GM10248 (cell line): ENCODE results near the gene FNBP1L.

Source experiments
- CTCF ChIA-PET: fragments of 300-600 bp; sonication (Branson Sonifier 250); formaldehyde crosslinking; extraction: SDS; loops from one replicate; lab custom pipeline; 2021; ENCODE audit warnings: antibody characterized with exemption; lab: Yijun Ruan, JAX
- POLR2A ChIA-PET: fragments of 350-650 bp; sonication (Branson Sonifier 250); formaldehyde crosslinking; extraction: SDS; loops from one replicate; lab custom pipeline; 2020; ENCODE audit warnings: antibody characterized with exemption; lab: Yijun Ruan, JAX
- DNase-seq: peaks from one replicate; pipeline ENCODE4 v3.0.0; 2012; ENCODE audit errors: extremely low spot score
- TF ChIP-seq, protein P1 (sequence below): IDR thresholded peaks from 2 replicates; pipeline ENCODE4 v1.5.1; 2012; ENCODE audit warnings: mild to moderate bottlenecking, low read depth; ENCODE audit errors: extremely low read depth, missing control alignments, control extremely low read depth

Gene FNBP1L

DNA sequence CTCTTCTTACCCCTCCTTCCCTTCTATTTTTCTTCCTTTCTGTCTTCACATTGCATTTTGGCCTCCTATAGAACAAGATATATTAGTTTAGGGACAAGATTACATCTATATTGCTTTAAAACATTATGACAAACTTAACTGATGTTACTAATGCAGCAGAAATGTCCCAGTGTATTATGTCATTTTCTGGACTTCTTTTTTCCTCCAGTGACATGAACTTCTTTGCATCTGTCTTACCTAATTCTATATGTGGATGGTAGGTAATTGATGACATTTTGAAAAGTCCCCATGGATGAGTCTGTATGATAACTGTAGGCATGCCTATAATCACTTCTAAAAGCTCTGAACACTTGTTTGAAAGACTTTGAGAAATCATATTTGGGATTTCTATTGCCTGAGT, 89.5 kb downstream of the FNBP1L start:
- TF ChIP-seq, protein P1, sequence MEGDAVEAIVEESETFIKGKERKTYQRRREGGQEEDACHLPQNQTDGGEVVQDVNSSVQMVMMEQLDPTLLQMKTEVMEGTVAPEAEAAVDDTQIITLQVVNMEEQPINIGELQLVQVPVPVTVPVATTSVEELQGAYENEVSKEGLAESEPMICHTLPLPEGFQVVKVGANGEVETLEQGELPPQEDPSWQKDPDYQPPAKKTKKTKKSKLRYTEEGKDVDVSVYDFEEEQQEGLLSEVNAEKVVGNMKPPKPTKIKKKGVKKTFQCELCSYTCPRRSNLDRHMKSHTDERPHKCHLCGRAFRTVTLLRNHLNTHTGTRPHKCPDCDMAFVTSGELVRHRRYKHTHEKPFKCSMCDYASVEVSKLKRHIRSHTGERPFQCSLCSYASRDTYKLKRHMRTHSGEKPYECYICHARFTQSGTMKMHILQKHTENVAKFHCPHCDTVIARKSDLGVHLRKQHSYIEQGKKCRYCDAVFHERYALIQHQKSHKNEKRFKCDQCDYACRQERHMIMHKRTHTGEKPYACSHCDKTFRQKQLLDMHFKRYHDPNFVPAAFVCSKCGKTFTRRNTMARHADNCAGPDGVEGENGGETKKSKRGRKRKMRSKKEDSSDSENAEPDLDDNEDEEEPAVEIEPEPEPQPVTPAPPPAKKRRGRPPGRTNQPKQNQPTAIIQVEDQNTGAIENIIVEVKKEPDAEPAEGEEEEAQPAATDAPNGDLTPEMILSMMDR: no peak
- DNase-seq: no peak
- POLR2A ChIA-PET: no interaction called here
- CTCF ChIA-PET: no interaction called here

DNA sequence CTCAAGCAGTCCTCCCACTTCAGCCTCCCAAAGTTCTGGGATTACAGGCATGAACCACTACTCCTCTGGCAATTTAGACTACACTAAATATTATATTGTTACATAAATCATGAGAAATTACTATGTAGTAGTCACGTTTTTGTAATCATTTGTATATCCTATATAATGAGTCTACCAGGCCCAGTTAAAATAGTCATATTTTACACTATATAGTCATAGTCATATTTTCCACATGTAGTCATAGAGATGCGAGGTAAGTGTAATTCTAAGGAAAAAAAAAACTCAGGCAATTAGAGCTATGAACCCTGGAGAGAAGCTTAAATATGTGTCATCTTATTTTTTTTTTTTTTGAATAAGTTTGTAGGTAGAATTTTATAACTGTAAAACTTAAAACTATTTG, 90.0 kb downstream of the FNBP1L start:
- ChIA-PET POLR2A (no interaction called here), CTCF (no interaction called here)
- DNase-seq: no peak
- TF ChIP-seq, protein P1: no peak

DNA sequence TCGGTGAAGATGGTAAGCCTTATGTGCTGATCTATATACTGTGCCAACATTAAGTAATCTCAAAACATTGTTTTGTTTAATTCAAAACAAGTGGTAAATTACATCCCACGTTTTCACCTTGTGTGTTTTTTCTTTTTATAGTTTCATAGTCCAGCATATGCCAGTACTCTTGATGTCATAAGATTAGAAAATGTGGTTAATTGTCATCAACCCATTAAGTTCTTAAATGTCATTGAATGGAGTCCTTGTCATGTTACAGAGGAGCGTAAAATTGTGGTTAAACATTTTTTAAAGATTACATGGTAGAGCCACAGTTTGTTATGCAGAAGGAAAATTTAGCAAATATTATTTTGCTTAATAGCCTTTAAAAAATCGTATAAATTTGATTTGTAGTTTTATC, 93.1 kb downstream of the FNBP1L start:
- CTCF ChIA-PET: no interaction called here
- DNase-seq: no peak
- POLR2A ChIA-PET: no interaction called here
- TF ChIP-seq, protein P1: no peak

DNA sequence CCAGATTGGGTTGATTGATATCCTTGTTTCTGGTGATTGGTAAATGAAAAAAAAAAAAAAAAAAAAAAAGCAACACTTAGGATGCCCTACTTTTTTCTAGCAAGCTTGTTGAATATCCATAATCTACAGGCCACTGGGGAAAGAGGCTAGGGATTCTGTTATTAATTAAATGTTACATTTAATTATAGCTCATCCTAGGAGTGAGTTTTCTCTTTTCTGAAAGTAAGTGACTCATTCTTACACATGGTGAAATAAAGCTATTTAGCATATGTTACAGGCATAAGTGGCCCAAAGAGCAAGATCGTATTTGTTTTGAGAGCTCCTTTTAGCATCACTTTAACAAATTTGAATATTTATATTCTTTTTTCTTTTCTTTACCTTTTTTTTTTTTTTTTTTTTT, 94.5 kb downstream of the FNBP1L start:
- CTCF ChIA-PET: interaction anchor here (1.1 kb wide), 1 partner anchor 13 kb away, joined by 4 read pairs; no protein-coding TSS in a partner anchor
- POLR2A ChIA-PET: no interaction called here

DNA sequence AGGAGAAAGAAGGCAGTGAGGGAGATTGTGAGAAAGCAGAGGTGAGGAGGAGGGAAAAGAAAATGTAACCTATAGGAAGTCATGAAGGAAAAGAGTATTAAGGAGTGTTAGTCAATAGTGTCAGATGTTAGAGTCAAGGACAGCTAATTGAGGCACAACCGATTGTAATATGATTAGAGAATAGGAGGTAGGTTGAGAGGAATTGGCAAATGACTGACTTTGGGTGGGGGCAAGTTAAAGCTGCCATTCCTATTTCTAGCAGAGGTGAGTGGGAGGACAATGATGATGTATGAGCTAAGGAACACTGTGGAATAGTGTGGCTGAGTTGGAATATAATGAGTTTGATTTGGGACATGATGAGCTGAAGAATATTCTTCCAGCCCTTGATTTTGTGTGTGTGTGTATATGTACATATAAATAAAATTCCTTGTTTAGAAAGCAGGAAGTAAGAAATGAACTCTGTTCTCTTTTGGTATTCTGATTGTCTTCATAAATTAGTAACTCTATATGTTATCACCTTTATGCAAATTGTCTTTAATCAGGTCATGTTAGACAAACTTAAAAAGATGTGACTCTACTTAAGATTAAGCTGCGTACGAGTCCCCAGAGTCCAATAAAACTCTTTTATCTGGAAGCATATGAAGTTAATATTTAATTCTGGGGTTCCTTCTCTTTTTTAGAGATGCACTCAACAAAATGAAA, 98.4 kb downstream of the FNBP1L start:
- TF ChIP-seq, protein P1: no peak
- POLR2A ChIA-PET: no interaction called here
- CTCF ChIA-PET: no interaction called here
- DNase-seq: no peak

More for the DNA sequence above, 94.5 kb downstream of the FNBP1L start:
- no peak for DNase-seq
- TF ChIP-seq, protein P1: no peak

DNA sequence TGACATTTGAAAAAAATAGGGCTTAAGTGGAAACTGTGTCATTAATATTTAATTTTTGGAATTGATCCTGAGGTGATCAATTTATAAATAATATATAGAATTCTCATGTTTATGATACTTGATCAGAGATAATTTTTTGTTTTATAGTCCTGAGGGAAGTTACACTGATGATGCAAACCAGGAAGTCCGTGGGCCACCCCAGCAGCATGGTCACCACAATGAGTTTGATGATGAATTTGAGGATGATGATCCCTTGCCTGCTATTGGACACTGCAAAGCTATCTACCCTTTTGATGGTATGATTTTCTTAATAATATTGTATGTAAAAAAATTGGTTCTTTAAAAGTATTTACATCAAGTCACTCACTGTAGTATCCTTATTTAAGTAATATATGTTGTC, 101.2 kb downstream of the FNBP1L start:
- ChIA-PET POLR2A (no interaction called here), CTCF (no interaction called here)
- TF ChIP-seq, protein P1: no peak
- DNase-seq: no peak
